Large intestine (tissue), 3 donors: ENCODE results near the gene ANKRD33. TPM values are rescaled to one million over a fixed set of nuclear protein-coding genes. Genes with fewer than 3 reads are reported as not detected.
A peak's percentile ranks its signal among the peaks of the same experiment; 100 is the strongest.

Experiments used
- DNase-seq, 2 donors: peaks; one replicate each; pipeline versions ENCODE4 v3.0.0 to v3.0.0-alpha.2; 2013
- H3K27ac ChIP-seq: one replicate; pipeline ENCODE4 v1.5.1; 2013; ENCODE audit warnings: low read length
- H3K27me3 ChIP-seq: 2 replicates; pipeline ENCODE4 v1.6.1; 2013; ENCODE audit warnings: low read length; ENCODE audit not compliant: control insufficient read depth, insufficient read depth
- H3K36me3 ChIP-seq: 2 replicates; pipeline ENCODE4 v1.6.1; 2013; ENCODE audit warnings: low read length; ENCODE audit not compliant: control insufficient read depth, insufficient read depth
- H3K4me1 ChIP-seq: one replicate; pipeline ENCODE4 v1.6.1; 2013; ENCODE audit warnings: low read length; ENCODE audit not compliant: control insufficient read depth, insufficient read depth
- H3K4me3 ChIP-seq: one replicate; pipeline ENCODE4 v1.5.1; 2013; ENCODE audit warnings: low read length
- H3K9me3 ChIP-seq: one replicate; pipeline ENCODE4 v1.6.1; 2013; ENCODE audit warnings: mild to moderate bottlenecking, low read depth, low read length, moderate library complexity; ENCODE audit not compliant: control insufficient read depth
- WGBS: methylation state at CpG from one replicate; pipeline ENCODE4 v1.1.5; 2013; ENCODE audit warnings: low lambda C conversion rate; ENCODE audit not compliant: insufficient coverage; 5-methylcytosine and 5-hydroxymethylcytosine counted together
- polyA plus RNA-seq: library from polyadenylated mRNA; unstranded; fragments of 120-200 nt; gene quantifications from one replicate; pipeline ENCODE4 v1.2.1, GENCODE V29; 2013

Gene ANKRD33
- polyA plus RNA-seq, 1 donor: 0.06 TPM

- Histone ChIP-seq H3K4me3 (no peak overlapping the region), H3K36me3 (no peaks in the 10 kb centered on the region), H3K27me3 (no peaks in the 10 kb centered on the region), H3K9me3 (no peaks in the 10 kb centered on the region), H3K27ac (peak overlapping the region; percentile 35), H3K4me1 (peaks cover 15% of the 10 kb centered on the region)
- peak; percentile 50 to 71 for DNase-seq
- 27% methylated on average over 2 of the region's 5 CpGs for WGBS
These were observed 44.5 kb downstream of the ANKRD33 start for GRCh38 chr12:51932218-51933076.

- Histone ChIP-seq H3K27me3 (no peaks in the 10 kb centered on the region), H3K27ac (no peak overlapping the region), H3K4me3 (no peak overlapping the region), H3K36me3 (no peaks in the 10 kb centered on the region), H3K4me1 (peaks cover 15% of the 10 kb centered on the region), H3K9me3 (no peaks in the 10 kb centered on the region)
- WGBS: no CpG with 5 or more reads among the region's 4 CpGs
- DNase-seq: no peak
These were observed 46.2 kb downstream of the ANKRD33 start for GRCh38 chr12:51934080-51934479.

GRCh38 chr12:51937926-51938325 lies 50.0 kb downstream of the ANKRD33 start:
- peaks cover 3% of the 10 kb centered on the region for H3K4me1 ChIP-seq
- DNase-seq: no peak
- WGBS: no CpG with 5 or more reads among the region's 2 CpGs
- no peak overlapping the region for H3K4me3 ChIP-seq
- no peaks in the 10 kb centered on the region for H3K9me3 ChIP-seq
- H3K27me3 ChIP-seq: no peaks in the 10 kb centered on the region
- H3K36me3 ChIP-seq: no peaks in the 10 kb centered on the region
- no peak overlapping the region for H3K27ac ChIP-seq

GRCh38 chr12:51938726-51939125 lies 50.8 kb downstream of the ANKRD33 start:
- WGBS: no CpG with 5 or more reads among the region's 6 CpGs
- no peaks in the 10 kb centered on the region for H3K4me1 ChIP-seq
- H3K27ac ChIP-seq: no peak overlapping the region
- no peak overlapping the region for H3K4me3 ChIP-seq
- no peak for DNase-seq
- no peaks in the 10 kb centered on the region for H3K9me3 ChIP-seq
- no peaks in the 10 kb centered on the region for H3K27me3 ChIP-seq
- H3K36me3 ChIP-seq: no peaks in the 10 kb centered on the region

- Histone ChIP-seq H3K4me1 (no peaks in the 10 kb centered on the region), H3K27ac (no peak overlapping the region), H3K9me3 (no peaks in the 10 kb centered on the region), H3K4me3 (no peak overlapping the region), H3K36me3 (no peaks in the 10 kb centered on the region), H3K27me3 (no peaks in the 10 kb centered on the region)
- no CpG with 5 or more reads among the region's 15 CpGs for WGBS
- DNase-seq: no peak
These were observed 53.2 kb downstream of the ANKRD33 start for GRCh38 chr12:51941011-51941581.

Other genes starting within 250 kb of the ANKRD33 start
- gene FIGNL2, start 39.4 kb upstream of the ANKRD33 start, polyA plus RNA-seq: 0.76 TPM
- gene ACVRL1, start 19.4 kb downstream of the ANKRD33 start, polyA plus RNA-seq: 17.7 TPM
- 60.3 TPM for gene ACVR1B, start 63.6 kb downstream of the ANKRD33 start, polyA plus RNA-seq
- 9.6 TPM for gene TAMALIN, start 118.8 kb downstream of the ANKRD33 start, polyA plus RNA-seq
- gene NR4A1, start 163.3 kb downstream of the ANKRD33 start, polyA plus RNA-seq: 139 TPM
- 27.8 TPM for gene ATG101, start 181.9 kb downstream of the ANKRD33 start, polyA plus RNA-seq
- 0.88 TPM for gene SMIM41, start 191.6 kb downstream of the ANKRD33 start, polyA plus RNA-seq